ENCODE measurements around the gene NFIA. TPM values are rescaled to one million over a fixed set of nuclear protein-coding genes. Genes with fewer than 3 reads are reported as not detected.
A peak's percentile ranks its signal among the peaks of the same experiment; 100 is the strongest.

NFIA gene
- total and polyA plus RNA-seq, 7 donors, result 4.0 to 42.7 (median 30.6) TPM

DNA sequence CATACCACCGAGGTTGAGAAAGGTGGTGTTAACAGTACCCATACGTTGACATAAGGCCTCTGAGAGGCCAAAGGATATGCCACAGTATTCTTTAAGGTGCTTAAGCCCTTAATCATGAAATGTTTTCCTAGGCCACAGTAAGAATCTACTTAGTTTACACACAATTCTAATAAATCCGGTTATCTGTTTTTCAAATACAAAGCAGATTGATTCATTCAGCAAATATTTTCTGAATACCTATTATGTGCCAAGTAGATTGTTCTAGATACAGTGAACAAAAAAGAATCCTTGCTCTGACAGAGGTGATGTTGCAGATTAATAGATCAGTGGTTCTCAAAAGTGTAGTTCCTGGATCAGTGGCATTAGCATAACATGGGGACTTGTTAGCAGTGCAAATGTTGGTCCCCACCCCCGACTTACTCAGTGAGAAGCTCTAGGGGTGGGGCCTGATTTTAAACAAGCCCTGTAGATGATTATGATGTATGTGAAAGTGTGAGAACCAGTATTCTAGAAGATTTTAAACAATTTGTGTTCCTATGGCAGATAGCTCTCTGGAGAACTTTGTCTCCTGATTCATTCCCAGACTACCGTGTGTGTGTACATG, 61.6 kb downstream of the NFIA start:
- intact Hi-C loops (cut with DNase I), result loop anchor here in 1 of 2 donors (5.0 kb wide), 1 partner anchor 38 kb away; no protein-coding TSS in a partner anchor
- H3K4me3 ChIP-seq, result no peak overlapping the region
- ATAC-seq (no peak), DNase-seq (no peak)
- peak overlapping the region; percentile 88 for H3K27ac ChIP-seq
- H3K27me3 ChIP-seq (ENCODE audit: insufficient read depth in 3 of 3, low read length in 2 of 3), result no peaks in the 10 kb centered on the region
- no peaks in the 10 kb centered on the region for H3K36me3 ChIP-seq (ENCODE audit: insufficient read depth in 1 of 2, low read depth in 1 of 2)
- TF ChIP-seq, protein P1, sequence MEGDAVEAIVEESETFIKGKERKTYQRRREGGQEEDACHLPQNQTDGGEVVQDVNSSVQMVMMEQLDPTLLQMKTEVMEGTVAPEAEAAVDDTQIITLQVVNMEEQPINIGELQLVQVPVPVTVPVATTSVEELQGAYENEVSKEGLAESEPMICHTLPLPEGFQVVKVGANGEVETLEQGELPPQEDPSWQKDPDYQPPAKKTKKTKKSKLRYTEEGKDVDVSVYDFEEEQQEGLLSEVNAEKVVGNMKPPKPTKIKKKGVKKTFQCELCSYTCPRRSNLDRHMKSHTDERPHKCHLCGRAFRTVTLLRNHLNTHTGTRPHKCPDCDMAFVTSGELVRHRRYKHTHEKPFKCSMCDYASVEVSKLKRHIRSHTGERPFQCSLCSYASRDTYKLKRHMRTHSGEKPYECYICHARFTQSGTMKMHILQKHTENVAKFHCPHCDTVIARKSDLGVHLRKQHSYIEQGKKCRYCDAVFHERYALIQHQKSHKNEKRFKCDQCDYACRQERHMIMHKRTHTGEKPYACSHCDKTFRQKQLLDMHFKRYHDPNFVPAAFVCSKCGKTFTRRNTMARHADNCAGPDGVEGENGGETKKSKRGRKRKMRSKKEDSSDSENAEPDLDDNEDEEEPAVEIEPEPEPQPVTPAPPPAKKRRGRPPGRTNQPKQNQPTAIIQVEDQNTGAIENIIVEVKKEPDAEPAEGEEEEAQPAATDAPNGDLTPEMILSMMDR (IDR thresholded peaks at IDR 0.05), result no peak
- WGBS, 3 donors, result 71 to 84% (median 76%) methylated on average over 5 of the region's 5 CpGs
- no peaks in the 10 kb centered on the region for H3K9me3 ChIP-seq
- H3K4me1 ChIP-seq, result peaks cover 46% of the 10 kb centered on the region

DNA sequence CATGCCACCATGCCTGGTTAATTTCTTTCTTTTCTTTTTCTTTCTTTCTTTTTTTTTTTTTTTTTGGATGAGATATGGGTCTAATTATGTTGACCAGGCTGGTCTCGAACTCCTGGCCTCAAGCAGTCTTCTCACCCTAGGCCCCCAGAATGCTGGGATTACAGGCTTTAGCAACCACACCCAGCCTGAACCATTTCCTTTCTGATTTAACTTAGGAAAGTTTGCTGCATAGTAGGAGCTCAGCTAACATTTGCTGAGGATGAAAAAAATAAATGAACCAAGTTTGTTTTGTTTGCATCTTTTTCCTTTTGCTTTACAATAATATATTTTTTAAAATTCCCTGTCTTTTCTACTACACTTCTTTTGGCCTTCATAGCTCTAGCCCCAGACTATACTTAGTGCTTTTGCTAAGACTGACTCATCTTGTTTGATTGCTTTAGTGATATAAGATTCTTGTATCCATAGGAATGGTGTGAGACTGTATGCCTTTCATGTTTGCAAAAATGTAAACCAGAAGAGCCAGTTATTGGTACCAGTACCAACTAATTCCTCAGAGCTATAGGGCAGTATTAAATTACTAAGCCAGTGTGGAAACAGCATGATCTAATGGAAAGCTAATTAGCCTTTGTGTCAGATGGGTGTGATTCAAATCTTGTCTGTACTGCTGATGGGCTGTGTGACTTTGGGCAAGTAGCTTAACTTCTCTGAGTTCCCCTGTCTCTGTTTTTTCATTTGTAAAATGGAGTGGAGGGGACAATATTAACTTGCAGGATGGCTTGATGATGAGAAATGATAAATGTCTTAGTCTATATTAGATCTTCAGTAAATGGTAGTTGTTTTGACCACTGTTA, 66.9 kb downstream of the NFIA start:
- ATAC-seq (no peak), DNase-seq (no peak)
- TF ChIP-seq, protein P1 (IDR thresholded peaks at IDR 0.05), result no peak
- 84 to 95% (median 86%) methylated on average over 1 of the region's 1 CpG for whole genome bisulfite sequencing, 3 donors
- no peak overlapping the region for H3K27ac ChIP-seq
- no peaks in the 10 kb centered on the region for H3K27me3 ChIP-seq (ENCODE audit: insufficient read depth in 3 of 3, low read length in 2 of 3)
- H3K4me1 ChIP-seq, result peaks cover 32% of the 10 kb centered on the region
- intact Hi-C loops (cut with DNase I), result no loop called here
- no peaks in the 10 kb centered on the region for H3K36me3 ChIP-seq (ENCODE audit: insufficient read depth in 1 of 2, low read depth in 1 of 2)
- no peaks in the 10 kb centered on the region for H3K9me3 ChIP-seq
- no peak overlapping the region for H3K4me3 ChIP-seq

DNA sequence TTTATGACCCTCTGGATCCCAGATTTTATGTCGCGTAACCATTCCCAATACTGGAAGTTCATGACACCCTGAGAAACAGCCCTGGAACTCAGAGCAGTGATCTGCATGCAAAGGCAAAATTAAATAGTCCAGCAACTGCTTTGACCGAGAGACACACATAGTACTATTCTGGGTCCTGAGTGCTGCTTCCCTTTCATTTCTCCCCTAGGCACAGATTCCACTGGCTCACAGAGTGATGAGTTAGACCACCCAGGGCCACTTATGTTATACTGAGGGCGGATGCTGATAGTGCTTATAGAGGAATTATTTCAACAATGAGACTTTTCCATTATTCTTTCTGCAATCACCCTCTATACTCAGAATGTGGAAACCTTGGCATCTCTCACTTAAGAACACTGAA, 69.2 kb downstream of the NFIA start:
- WGBS, 3 donors, result 77 to 96% (median 85%) methylated on average over 4 of the region's 4 CpGs
- TF ChIP-seq, protein P1 (IDR thresholded peaks at IDR 0.05), result no peak
- Histone ChIP-seq H3K36me3 (ENCODE audit: insufficient read depth in 1 of 2, low read depth in 1 of 2) (no peaks in the 10 kb centered on the region), H3K27me3 (ENCODE audit: insufficient read depth in 3 of 3, low read length in 2 of 3) (no peaks in the 10 kb centered on the region), H3K9me3 (no peaks in the 10 kb centered on the region), H3K27ac (no peak overlapping the region), H3K4me1 (peaks cover 36% of the 10 kb centered on the region), H3K4me3 (no peak overlapping the region)
- DNase-seq (no peak), ATAC-seq (no peak)
- intact Hi-C loops (cut with DNase I), result no loop called here

DNA sequence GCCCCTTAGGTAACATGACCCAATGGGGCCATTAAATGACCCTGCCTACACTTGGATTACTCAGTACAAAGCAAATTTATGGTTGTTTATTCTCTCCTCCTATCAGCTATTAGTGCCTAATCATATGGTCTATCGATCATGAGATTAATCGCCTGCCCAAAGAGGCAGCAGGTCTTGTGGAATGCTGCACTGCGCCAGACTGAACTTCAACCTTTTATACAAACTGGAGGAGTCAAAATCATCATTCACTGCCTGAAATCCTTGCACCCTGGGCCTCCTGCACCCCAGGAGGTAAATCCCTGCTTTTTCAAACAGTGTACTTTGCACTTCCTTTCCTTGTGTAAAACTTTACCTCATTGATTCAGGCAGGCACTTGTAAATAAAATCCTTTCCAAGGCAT, 69.7 kb downstream of the NFIA start:
- intact Hi-C loops (cut with DNase I), result no loop called here
- no peak overlapping the region for H3K27ac ChIP-seq

More for the DNA sequence above, 69.7 kb downstream of the NFIA start:
- Histone ChIP-seq H3K36me3 (ENCODE audit: insufficient read depth in 1 of 2, low read depth in 1 of 2) (no peaks in the 10 kb centered on the region), H3K9me3 (no peaks in the 10 kb centered on the region), H3K4me3 (no peak overlapping the region), H3K4me1 (peaks cover 41% of the 10 kb centered on the region), H3K27me3 (ENCODE audit: insufficient read depth in 3 of 3, low read length in 2 of 3) (no peaks in the 10 kb centered on the region)
- TF ChIP-seq, protein P1 (IDR thresholded peaks at IDR 0.05), result no peak
- 78 to 81% (median 81%) methylated on average over 3 of the region's 3 CpGs for WGBS, 3 donors
- DNase-seq (no peak), ATAC-seq (no peak)

Measured in psoas muscle (tissue), 8 donors.